Immature natural killer cell (primary cell): ENCODE data around the gene APBB1. TPM values are rescaled to one million over a fixed set of nuclear protein-coding genes. Genes with fewer than 3 reads are reported as not detected.

Experiments
- DNase-seq, 3 donors: peaks; one replicate each; pipeline ENCODE4 v3.0.0; 2022; ENCODE audit warnings: mixed read lengths in 1 of 3
- H3K27ac Mint-ChIP-seq, 6 donors: one replicate each; pipeline ENCODE4 v1.8.0; 2020; ENCODE audit warnings: mixed read lengths in 6 of 6, mild to moderate bottlenecking in 5 of 6, inconsistent platforms in 4 of 6, moderate library complexity in 3 of 6
- H3K27me3 Mint-ChIP-seq, 3 donors: one replicate each; pipeline ENCODE4 v1.8.0; 2020 to 2021; ENCODE audit warnings: low read depth in 3 of 3, mild to moderate bottlenecking in 3 of 3, mixed read lengths in 3 of 3, moderate library complexity in 3 of 3, inconsistent platforms in 1 of 3
- H3K36me3 Mint-ChIP-seq, 3 donors: one replicate each; pipeline ENCODE4 v1.8.0; 2020; ENCODE audit warnings: mixed read lengths in 3 of 3, inconsistent platforms in 2 of 3, mild to moderate bottlenecking in 2 of 3
- H3K4me1 Mint-ChIP-seq, 2 donors: one replicate each; pipeline ENCODE4 v1.8.0; 2020; ENCODE audit warnings: inconsistent platforms in 2 of 2, mild to moderate bottlenecking in 2 of 2, mixed read lengths in 2 of 2, moderate library complexity in 1 of 2
- H3K4me3 Mint-ChIP-seq, 5 donors: one replicate each; pipeline ENCODE4 v1.8.0; 2020; ENCODE audit warnings: mild to moderate bottlenecking in 5 of 5, mixed read lengths in 5 of 5, inconsistent platforms in 3 of 5, moderate library complexity in 3 of 5
- H3K9me3 Mint-ChIP-seq, 6 donors: one replicate each; pipeline ENCODE4 v1.8.0; 2020; ENCODE audit warnings: mild to moderate bottlenecking in 6 of 6, mixed read lengths in 6 of 6, inconsistent platforms in 4 of 6, moderate library complexity in 3 of 6
- polyA plus RNA-seq, 3 donors: library from polyadenylated mRNA; unstranded; fragments of 300-500 nt; fragmentation: Illumina TruSeq; gene quantifications; one replicate each; pipeline ENCODE4 v1.2.3, GENCODE V29; 2021

Gene APBB1
- polyA plus RNA-seq, 3 donors from 2014 or later = 30.8 to 55.9 (median 35.2) TPM

GRCh38 chr11:6410695-6411430 lies 8.0 kb downstream of the APBB1 start:
- peaks cover 16% of the 10 kb centered on the region in 2 donors for H3K4me1 Mint-ChIP-seq
- H3K4me3 Mint-ChIP-seq = no peak overlapping the region
- DNase-seq = no peak
- H3K27ac Mint-ChIP-seq = no peak overlapping the region
- H3K9me3 Mint-ChIP-seq = no peaks in the 10 kb centered on the region
- H3K27me3 Mint-ChIP-seq = peaks cover 0 to 4% (median 2%) of the 10 kb centered on the region in 3 donors
- H3K36me3 Mint-ChIP-seq = peaks cover 5 to 9% (median 9%) of the 10 kb centered on the region in 3 donors

GRCh38 chr11:6406370-6406769 lies 12.5 kb downstream of the APBB1 start:
- Mint-ChIP-seq H3K27ac (peak overlapping the region; percentile 17 to 68 (median 61)), H3K27me3 (peaks cover 3 to 14% (median 7%) of the 10 kb centered on the region in 3 donors), H3K9me3 (no peaks in the 10 kb centered on the region), H3K4me1 (peaks cover 47 to 50% of the 10 kb centered on the region in 2 donors), H3K36me3 (peaks cover 5 to 9% (median 9%) of the 10 kb centered on the region in 3 donors), H3K4me3 (no peak overlapping the region)
- DNase-seq = no peak

- Mint-ChIP-seq H3K36me3 (peaks cover 5 to 13% (median 9%) of the 10 kb centered on the region in 3 donors), H3K27me3 (peaks cover 2 to 14% (median 7%) of the 10 kb centered on the region in 3 donors), H3K4me1 (peaks cover 52 to 54% of the 10 kb centered on the region in 2 donors), H3K4me3 (no peak overlapping the region), H3K9me3 (no peaks in the 10 kb centered on the region), H3K27ac (peak overlapping the region; percentile 6 to 68 (median 51))
- DNase-seq = no peak
Measured at GRCh38 chr11:6405846-6406245, 13.0 kb downstream of the APBB1 start.

- Mint-ChIP-seq H3K27ac (no peak overlapping the region), H3K4me3 (no peak overlapping the region), H3K4me1 (peaks cover 57 to 59% of the 10 kb centered on the region in 2 donors), H3K27me3 (peaks cover 2 to 14% (median 7%) of the 10 kb centered on the region in 3 donors), H3K9me3 (no peaks in the 10 kb centered on the region), H3K36me3 (peaks cover 5 to 16% (median 9%) of the 10 kb centered on the region in 3 donors)
- no peak for DNase-seq
Measured at GRCh38 chr11:6405052-6405667, 13.7 kb downstream of the APBB1 start.

GRCh38 chr11:6404342-6405051 lies 14.4 kb downstream of the APBB1 start:
- Mint-ChIP-seq H3K27ac (peak overlapping the region in 5 of 6 donors; percentile 42 to 84 (median 80)), H3K4me3 (peak overlapping the region in 4 of 5 donors; percentile 7 to 62 (median 40)), H3K27me3 (peaks cover 2 to 12% (median 7%) of the 10 kb centered on the region in 3 donors), H3K36me3 (peaks cover 3 to 16% (median 5%) of the 10 kb centered on the region in 3 donors), H3K4me1 (peaks cover 57 to 59% of the 10 kb centered on the region in 2 donors), H3K9me3 (no peaks in the 10 kb centered on the region)
- no peak for DNase-seq

- Mint-ChIP-seq H3K36me3 (peaks cover 11 to 25% (median 14%) of the 10 kb centered on the region in 3 donors), H3K4me1 (peaks cover 57 to 59% of the 10 kb centered on the region in 2 donors), H3K27me3 (peaks cover 2 to 10% (median 7%) of the 10 kb centered on the region in 3 donors), H3K4me3 (peak overlapping the region in 4 of 5 donors; percentile 75 to 83 (median 80)), H3K9me3 (no peaks in the 10 kb centered on the region), H3K27ac (peak overlapping the region; percentile 42 to 99 (median 94))
- DNase-seq = no peak
Measured at GRCh38 chr11:6403539-6403938, 15.4 kb downstream of the APBB1 start.

- DNase-seq = peak; percentile 71 to 76 (median 76)
- H3K27ac Mint-ChIP-seq = peak overlapping the region; percentile 94 to 99 (median 94)
- peaks cover 2 to 10% (median 7%) of the 10 kb centered on the region in 3 donors for H3K27me3 Mint-ChIP-seq
- peaks cover 14 to 31% (median 17%) of the 10 kb centered on the region in 3 donors for H3K36me3 Mint-ChIP-seq
- H3K4me1 Mint-ChIP-seq = peaks cover 57 to 59% of the 10 kb centered on the region in 2 donors
- H3K9me3 Mint-ChIP-seq = no peaks in the 10 kb centered on the region
- peak overlapping the region; percentile 75 to 93 (median 81) for H3K4me3 Mint-ChIP-seq
Measured at GRCh38 chr11:6402561-6402981, 16.3 kb downstream of the APBB1 start.

GRCh38 chr11:6402061-6402470 lies 16.8 kb downstream of the APBB1 start:
- Mint-ChIP-seq H3K36me3 (peaks cover 14 to 35% (median 17%) of the 10 kb centered on the region in 3 donors), H3K4me3 (peak overlapping the region; percentile 75 to 93 (median 81)), H3K27ac (peak overlapping the region; percentile 94 to 99 (median 94)), H3K4me1 (peaks cover 53 to 57% of the 10 kb centered on the region in 2 donors), H3K27me3 (peaks cover 2 to 10% (median 7%) of the 10 kb centered on the region in 3 donors), H3K9me3 (no peaks in the 10 kb centered on the region)
- peak; percentile 34 to 43 (median 38) for DNase-seq

GRCh38 chr11:6401464-6401863 lies 17.4 kb downstream of the APBB1 start:
- H3K4me3 Mint-ChIP-seq = peak overlapping the region in 3 of 5 donors; percentile 25 to 45 (median 26)
- H3K36me3 Mint-ChIP-seq = peaks cover 15 to 41% (median 17%) of the 10 kb centered on the region in 3 donors
- H3K9me3 Mint-ChIP-seq = no peaks in the 10 kb centered on the region
- no peak for DNase-seq
- peak overlapping the region in 5 of 6 donors; percentile 61 to 99 (median 94) for H3K27ac Mint-ChIP-seq
- peaks cover 47 to 52% of the 10 kb centered on the region in 2 donors for H3K4me1 Mint-ChIP-seq
- peaks cover 2 to 10% (median 7%) of the 10 kb centered on the region in 3 donors for H3K27me3 Mint-ChIP-seq

- H3K27ac Mint-ChIP-seq = peak overlapping the region in 5 of 6 donors; percentile 23 to 85 (median 61)
- peaks cover 40 to 47% of the 10 kb centered on the region in 2 donors for H3K4me1 Mint-ChIP-seq
- peaks cover 17 to 44% (median 18%) of the 10 kb centered on the region in 3 donors for H3K36me3 Mint-ChIP-seq
- H3K27me3 Mint-ChIP-seq = peaks cover 2 to 9% (median 7%) of the 10 kb centered on the region in 3 donors
- H3K4me3 Mint-ChIP-seq = peak overlapping the region in 3 of 5 donors; percentile 17 to 54 (median 25)
- no peak for DNase-seq
- H3K9me3 Mint-ChIP-seq = no peaks in the 10 kb centered on the region
Measured at GRCh38 chr11:6400431-6401345, 18.2 kb downstream of the APBB1 start.

GRCh38 chr11:6397636-6398035 lies 21.3 kb downstream of the APBB1 start:
- Mint-ChIP-seq H3K27me3 (peaks cover under 1 to 6% (median under 1%) of the 10 kb centered on the region in 3 donors), H3K4me3 (no peak overlapping the region), H3K36me3 (peaks cover 17 to 47% (median 18%) of the 10 kb centered on the region in 3 donors), H3K9me3 (no peaks in the 10 kb centered on the region), H3K4me1 (peaks cover 32 to 34% of the 10 kb centered on the region in 2 donors), H3K27ac (no peak overlapping the region)
- DNase-seq = no peak

- Mint-ChIP-seq H3K36me3 (peaks cover 17 to 47% (median 18%) of the 10 kb centered on the region in 3 donors), H3K27me3 (peaks cover 0 to 1% (median 0%) of the 10 kb centered on the region in 3 donors), H3K4me3 (no peak overlapping the region), H3K9me3 (no peaks in the 10 kb centered on the region), H3K27ac (peak overlapping the region in 2 of 6 donors; percentile 29 to 50), H3K4me1 (peaks cover 30 to 31% of the 10 kb centered on the region in 2 donors)
- DNase-seq = no peak
Measured at GRCh38 chr11:6397156-6397555, 21.7 kb downstream of the APBB1 start.
